HG02759 (cell line): ENCODE data around the gene FCHO2.
"Not testable (repeated sequence)": the region's sequence is repeated elsewhere in the genome, so short reads cannot be mapped to it uniquely, and the experiment has no call there.

Experiments
- ATAC-seq: cut with Tn5 transposase; IDR thresholded peaks from one replicate; pipeline ENCODE4 v1.9.1; 2021; ENCODE audit warnings: mild to moderate bottlenecking, moderate library complexity; ENCODE audit not compliant: unreplicated experiment

FCHO2 gene

DNA sequence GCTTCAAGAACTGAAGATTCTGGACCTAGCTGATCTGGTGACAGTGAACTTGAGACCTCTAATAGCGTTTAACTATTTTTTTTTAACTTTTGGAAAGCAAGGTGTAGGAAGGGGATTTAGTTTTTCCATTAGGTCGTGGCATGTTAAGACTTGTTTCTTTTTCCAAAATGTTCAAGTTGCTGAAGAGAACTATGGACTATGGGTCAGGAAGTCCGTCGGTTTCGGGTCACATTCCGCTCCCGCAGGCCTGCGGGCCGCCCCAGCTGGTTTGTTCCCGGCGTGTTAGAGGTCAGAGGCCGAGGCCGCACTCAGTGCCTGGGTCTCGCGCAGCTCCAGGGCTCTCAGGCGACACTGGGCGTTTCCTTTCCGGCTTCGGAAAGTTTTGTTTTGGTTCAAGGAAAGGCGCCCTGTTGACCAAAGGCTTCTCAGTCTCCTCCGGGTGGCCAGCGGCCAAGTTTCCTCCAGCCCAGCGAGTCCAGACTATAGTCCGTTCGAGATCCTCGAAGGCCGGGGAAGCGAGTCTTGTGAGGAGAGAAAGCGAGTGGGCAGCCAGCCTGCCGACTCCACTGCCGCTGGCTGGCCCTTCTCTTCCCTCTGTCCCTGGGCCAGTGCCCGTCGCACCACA, 586 bp upstream of the FCHO2 start:
- peak; percentile 45 for ATAC-seq

DNA sequence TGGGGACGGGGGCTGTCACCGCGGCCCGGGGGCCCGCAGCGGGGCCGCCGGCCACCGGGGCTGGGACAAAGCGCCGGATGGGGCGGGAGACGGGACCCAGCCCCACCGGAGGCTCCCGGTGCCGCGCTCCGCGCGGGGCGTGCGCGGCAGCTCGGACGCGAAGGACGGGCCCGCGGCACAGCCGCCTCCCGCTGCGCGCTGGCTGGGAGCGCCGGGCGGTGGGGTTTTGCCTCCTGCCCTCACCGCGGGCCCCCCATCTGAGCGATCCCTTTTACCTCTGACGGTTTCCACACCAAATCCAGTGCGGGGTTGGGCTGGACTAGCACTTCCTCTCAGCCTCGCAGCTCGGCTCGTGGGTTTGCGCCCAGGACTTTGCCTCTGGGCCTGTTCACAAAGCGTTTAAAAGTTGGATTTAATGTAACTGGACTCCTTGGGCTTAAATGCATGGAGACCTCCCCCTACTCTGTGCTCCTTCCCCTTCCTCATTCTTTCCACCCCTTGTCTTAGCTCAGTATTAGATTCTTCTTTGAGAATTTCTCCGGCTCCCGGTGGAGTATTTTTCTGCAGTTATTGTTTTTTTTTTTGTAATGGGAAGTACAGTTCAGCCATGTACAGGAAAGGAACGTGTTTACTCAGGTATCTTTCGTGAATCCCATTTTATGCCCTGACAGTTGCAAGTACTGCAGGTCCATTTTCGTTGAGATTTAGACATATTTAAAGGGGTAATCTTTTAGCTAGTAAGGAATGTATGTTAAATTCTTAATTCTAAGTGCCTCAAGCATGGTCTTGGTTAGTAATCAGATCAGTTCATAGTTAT, 691 bp downstream of the FCHO2 start:
- ATAC-seq: peak; percentile 50

DNA sequence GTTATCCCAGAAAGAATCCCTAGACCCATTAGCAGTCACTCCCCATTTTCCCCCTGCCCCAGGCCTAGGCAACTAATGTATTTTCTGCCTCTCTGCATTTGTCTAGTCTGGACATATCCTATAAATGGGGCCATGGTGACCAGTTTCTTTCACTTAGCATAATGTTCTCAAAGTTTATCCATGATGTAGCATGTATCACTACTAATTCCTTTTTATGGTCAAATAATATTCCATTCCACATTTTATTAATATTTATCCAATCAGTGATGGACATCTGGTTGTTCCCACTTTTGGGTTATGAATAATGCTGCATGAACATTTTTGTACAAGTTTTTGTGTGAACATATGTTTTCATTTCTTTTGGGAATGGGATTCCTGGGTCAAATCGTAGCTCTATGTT, 1.5 kb downstream of the FCHO2 start:
- no peak for ATAC-seq

GRCh38 chr5:72959257-72959656, 3.4 kb downstream of the FCHO2 start:
- ATAC-seq: no peak

DNA sequence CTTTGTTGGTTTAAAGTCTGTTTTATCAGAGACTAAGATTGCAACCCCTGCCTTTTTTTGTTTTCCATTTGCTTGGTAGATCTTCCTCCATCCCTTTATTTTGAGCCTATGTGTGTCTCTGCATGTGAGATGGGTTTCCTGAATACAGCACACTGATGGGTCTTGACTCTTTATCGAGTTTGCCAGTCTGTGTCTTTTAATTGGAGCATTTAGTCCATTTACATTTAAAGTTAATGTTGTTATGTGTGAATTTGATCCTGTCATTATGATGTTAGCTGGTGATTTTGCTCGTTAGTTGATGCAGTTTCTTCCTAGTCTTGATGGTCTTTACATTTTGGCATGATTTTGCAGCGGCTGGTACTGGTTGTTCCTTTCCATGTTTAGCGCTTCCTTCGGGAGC, 18.6 kb downstream of the FCHO2 start:
- not testable (repeated sequence) for ATAC-seq

- ATAC-seq: not testable (repeated sequence)
Observed at GRCh38 chr5:72976810-72977209, 21.0 kb downstream of the FCHO2 start.

- no peak for ATAC-seq
Observed at GRCh38 chr5:72985719-72986118, 29.9 kb downstream of the FCHO2 start.

DNA sequence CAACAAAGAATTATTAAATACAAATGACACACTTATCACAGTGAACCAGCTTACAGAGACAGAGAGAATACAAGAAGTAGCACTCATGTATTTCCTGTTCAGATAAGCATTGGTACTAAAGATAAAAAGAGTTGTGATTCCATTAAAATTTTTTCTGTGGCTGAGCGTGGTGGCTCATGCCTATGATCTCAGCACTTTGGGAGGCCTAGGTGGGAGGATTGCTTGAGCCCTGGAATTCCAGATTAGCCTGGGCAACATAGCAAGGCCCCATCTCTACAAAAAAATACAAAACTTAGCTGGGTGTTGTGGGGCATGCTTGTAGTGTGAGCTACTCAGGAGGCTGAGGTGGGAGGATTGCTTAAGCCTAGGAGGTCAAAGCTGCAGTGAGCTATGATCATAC, 32.9 kb downstream of the FCHO2 start:
- ATAC-seq: no peak

DNA sequence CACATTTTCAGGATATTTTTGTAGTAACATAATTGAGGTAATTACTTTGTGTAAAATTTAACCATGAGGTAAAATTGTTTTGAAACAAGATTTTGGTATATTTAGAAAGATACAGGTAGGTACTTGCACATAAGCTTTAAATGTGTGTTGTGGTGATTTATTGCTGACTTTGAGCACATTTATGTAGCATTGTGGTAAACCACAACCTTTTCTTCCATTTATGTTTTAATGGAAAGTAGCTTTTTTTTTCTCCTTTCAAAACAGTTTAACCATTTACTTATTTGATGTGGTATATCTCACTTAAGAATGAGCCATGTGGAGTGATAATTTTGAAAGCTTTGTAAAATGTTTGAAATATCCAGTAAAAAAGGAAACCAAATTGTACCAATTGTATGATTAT, 35.6 kb downstream of the FCHO2 start:
- ATAC-seq: no peak

GRCh38 chr5:72994578-72994977, 38.7 kb downstream of the FCHO2 start:
- no peak for ATAC-seq

DNA sequence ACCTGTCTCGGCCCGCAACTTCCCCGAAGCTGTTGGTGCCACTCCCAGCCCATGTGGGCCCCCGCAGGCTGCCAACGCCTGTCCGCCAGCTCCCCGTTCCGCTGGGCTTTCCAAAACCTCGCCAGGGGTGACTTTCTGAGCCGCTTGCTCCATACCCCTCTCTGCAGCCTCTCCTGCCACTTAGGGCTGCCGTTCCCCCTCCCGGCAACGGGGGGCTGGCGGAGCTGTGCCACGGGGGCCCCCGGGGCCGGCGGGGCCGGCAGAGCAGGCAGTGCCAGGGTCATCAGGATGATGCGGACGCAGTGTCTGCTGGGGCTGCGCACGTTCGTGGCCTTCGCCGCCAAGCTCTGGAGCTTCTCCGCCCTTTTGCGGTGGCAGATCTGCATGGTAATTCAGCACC, 40.8 kb downstream of the FCHO2 start:
- no peak for ATAC-seq

DNA sequence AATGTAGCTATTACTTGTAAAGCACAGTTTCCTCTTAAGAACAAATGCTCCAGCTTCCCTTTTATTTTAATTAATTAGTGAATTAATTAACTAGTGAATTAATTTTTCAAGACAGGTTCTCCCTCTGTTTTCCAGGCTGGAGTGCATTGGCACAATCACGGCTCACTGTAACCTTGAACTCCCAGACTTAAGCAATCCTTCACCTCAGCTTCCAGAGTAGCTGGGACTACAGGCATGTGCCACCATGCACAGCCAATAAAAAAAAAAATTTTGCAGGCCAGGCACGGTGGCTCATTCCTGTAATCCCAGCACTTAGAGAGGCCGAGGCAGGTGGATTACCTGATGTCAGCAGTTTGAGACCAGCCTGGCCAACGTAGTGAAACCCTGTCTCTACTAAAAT, 44.1 kb downstream of the FCHO2 start:
- no peak for ATAC-seq

DNA sequence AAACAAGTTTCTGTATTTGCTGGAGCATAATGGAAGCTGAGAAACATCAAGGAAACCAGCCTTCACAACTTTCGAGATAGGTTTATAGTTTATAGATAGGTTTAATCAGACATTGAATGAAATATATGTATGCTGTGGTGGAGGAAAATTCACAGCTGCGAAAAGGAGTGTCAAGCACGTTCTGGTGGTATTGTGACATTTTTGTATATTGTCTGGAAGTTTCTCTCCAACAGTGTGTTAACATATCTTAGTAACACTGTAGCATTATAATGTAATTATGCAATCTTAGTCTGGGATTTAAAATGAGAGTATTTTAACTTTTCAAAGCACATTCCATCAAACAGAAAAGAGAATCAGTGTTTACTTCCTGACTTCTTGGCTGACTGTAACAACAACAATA, 50.0 kb downstream of the FCHO2 start:
- no peak for ATAC-seq

- ATAC-seq: no peak
Observed at GRCh38 chr5:73007051-73007450, 51.2 kb downstream of the FCHO2 start.

- no peak for ATAC-seq
Observed at GRCh38 chr5:73008831-73009230, 53.0 kb downstream of the FCHO2 start.

DNA sequence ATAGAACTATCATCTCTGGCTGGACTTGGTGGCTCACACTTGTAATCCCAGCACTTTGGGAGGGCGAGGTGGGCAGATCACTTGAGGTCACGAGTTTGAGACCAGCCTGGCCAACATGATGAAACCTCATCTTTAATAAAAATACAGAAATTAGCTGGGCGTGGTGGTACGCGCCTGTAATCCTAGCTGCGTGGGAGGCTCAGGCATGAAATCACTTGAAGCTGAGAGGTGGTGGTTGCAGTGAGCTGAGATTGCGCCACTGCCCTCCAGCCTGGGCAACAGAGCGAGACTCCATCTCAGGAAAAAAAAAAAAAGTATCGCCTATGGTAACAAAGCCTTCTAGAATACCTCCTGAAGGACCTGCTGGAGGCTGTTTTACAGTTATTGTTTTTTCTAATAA, 55.8 kb downstream of the FCHO2 start:
- not testable (repeated sequence) for ATAC-seq

- ATAC-seq: no peak
Observed at GRCh38 chr5:73018892-73019291, 63.1 kb downstream of the FCHO2 start.

GRCh38 chr5:73019766-73020165, 63.9 kb downstream of the FCHO2 start:
- ATAC-seq: no peak

GRCh38 chr5:73022471-73023169, 66.8 kb downstream of the FCHO2 start:
- no peak for ATAC-seq

DNA sequence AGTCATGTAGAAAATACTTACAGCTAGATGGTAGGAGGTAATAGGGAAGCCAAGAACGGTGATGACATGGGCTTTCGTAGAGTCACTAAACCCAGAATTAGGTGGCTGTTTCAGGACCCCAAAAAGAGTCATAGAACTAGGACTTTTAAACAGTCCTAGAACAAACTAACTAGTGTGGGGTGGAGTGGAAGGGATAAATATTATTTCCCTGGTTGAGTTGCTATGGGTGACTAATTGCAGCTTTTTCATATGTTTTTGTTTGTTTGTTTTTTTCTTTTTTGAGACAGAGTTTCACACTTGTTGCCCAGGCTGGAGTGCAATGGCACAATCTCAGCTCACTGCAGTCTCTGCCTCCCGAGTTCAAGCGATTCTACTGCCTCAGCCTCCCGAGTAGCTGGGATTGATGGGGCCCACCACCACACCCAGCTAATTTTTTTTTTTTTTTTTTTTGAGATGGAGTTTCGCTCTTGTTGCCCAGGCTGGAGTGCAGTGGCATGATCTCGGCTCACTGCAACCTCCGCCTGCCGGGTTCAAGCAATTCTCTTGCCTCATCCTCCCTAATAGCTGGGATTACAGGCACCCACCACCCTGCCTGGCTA, 69.2 kb downstream of the FCHO2 start:
- ATAC-seq: not testable (repeated sequence)

GRCh38 chr5:73027361-73027760, 71.5 kb downstream of the FCHO2 start:
- no peak for ATAC-seq

- no peak for ATAC-seq
Observed at GRCh38 chr5:73027816-73028215, 72.0 kb downstream of the FCHO2 start.
